C4-2B (cell line): ENCODE measurements around the gene RUNX3.

Experiments used
- H3K27ac ChIP-seq: fragments of 450-650 bp; 2 replicates; pipeline ENCODE4 v1.5.1; 2017
- ZFX ChIP-seq: fragments of 450-650 bp; IDR thresholded peaks from 2 replicates; pipeline ENCODE4 v1.6.1; 2017
- TF ChIP-seq, protein P1 (sequence below): fragments of 450-650 bp; conservative IDR thresholded peaks from 2 replicates; pipeline ENCODE4 v1.5.1; 2017; ENCODE audit warnings: mild to moderate bottlenecking

RUNX3 gene

DNA sequence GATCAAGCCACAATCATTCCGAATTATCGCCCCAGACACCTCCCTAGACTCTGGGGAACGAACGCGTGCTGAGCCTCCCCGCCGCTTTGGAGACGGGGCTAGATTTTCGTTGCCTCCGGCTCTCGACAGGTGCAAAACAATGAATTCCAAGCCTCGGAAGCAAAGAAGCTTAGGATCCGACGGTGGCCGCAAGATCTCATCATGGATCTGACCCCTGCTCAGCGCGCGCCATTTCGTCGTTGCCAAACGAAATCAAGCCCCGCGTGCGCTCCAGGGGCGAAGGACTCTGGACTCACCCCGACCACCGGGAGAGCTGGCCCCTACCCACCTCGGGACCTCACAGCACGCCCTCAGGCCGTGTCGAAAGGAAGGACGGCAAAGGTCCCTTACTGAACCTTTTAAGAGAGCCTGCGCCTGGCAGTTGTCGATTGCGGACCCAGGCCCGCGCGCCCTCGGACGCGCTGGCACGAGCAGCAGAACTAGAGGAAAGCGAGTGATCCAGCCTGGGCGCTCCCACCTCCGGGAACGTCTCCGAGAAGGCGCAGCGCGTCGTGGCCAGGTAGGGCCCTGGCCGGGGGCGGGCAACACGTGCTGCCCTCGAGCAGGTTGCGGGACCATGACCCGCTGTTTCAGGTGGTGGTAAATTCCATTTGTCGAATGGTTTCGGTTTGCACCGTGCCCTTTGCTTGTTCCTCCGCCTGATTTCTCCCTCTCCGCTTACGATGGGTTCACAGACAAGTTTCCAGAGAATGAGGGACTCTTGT lies 1.6 kb upstream of the RUNX3 start:
- H3K27ac ChIP-seq, result no peak overlapping the region
- TF ChIP-seq ZFX, result no peak
- TF ChIP-seq, protein P1, sequence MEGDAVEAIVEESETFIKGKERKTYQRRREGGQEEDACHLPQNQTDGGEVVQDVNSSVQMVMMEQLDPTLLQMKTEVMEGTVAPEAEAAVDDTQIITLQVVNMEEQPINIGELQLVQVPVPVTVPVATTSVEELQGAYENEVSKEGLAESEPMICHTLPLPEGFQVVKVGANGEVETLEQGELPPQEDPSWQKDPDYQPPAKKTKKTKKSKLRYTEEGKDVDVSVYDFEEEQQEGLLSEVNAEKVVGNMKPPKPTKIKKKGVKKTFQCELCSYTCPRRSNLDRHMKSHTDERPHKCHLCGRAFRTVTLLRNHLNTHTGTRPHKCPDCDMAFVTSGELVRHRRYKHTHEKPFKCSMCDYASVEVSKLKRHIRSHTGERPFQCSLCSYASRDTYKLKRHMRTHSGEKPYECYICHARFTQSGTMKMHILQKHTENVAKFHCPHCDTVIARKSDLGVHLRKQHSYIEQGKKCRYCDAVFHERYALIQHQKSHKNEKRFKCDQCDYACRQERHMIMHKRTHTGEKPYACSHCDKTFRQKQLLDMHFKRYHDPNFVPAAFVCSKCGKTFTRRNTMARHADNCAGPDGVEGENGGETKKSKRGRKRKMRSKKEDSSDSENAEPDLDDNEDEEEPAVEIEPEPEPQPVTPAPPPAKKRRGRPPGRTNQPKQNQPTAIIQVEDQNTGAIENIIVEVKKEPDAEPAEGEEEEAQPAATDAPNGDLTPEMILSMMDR, result no peak

DNA sequence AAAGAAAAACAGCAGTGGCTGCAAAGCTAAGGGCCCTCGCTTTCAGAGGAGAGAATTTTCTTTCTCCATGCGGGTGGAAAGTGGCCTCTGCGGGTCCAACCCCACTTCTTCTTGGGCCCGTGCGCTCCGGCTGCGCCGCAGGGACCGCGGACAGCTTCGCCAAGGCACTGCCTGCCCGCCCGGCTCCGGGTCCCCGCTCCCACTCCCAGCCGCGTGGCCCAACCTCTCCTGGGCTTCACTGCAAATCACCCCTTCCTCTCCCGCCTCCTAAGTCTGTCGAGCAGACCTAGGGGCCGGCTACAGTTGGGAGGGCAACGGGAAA lies 1.0 kb upstream of the RUNX3 start:
- no peak overlapping the region for H3K27ac ChIP-seq
- TF ChIP-seq ZFX, result no peak
- TF ChIP-seq, protein P1, result no peak

DNA sequence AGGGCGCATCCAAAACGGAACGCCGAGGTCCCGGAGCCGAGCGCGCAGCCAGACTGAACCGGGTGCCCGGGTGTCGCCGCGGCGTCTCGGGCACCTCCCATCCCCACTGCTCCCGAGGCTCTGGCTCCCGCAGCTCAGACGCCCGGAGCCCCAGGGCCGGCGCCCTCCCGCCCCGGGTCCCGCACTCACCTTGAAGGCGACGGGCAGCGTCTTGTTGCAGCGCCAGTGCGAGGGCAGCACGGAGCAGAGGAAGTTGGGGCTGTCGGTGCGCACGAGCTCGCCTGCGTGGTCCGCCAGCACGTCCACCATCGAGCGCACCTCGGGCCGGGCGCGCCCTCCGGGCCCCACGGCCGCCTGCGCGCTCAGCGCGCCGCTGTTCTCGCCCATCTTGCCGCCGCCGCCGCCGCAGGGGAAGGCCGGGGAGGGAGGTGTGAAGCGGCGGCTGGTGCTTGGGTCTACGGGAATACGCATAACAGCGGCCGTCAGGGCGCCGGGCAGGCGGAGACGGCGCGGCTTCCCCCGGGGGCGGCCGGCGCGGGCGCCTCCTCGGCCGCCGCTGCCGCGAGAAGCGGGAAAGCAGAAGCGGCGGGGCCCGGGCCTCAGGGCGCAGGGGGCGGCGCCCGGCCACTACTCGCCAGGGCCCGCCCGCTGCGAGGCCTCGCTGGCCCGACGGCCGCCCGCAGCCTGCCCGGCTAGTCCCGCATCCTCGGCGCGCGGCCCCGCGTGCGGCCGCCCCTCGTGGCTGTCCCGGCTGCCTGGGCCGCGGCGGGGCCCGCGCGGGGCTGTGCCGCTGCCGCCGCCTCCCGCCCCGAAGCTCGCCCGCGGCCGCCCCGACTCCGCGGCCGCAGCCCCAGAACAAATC lies 447 bp downstream of the RUNX3 start:
- no peak for TF ChIP-seq ZFX
- TF ChIP-seq, protein P1, result no peak
- H3K27ac ChIP-seq, result no peak overlapping the region

DNA sequence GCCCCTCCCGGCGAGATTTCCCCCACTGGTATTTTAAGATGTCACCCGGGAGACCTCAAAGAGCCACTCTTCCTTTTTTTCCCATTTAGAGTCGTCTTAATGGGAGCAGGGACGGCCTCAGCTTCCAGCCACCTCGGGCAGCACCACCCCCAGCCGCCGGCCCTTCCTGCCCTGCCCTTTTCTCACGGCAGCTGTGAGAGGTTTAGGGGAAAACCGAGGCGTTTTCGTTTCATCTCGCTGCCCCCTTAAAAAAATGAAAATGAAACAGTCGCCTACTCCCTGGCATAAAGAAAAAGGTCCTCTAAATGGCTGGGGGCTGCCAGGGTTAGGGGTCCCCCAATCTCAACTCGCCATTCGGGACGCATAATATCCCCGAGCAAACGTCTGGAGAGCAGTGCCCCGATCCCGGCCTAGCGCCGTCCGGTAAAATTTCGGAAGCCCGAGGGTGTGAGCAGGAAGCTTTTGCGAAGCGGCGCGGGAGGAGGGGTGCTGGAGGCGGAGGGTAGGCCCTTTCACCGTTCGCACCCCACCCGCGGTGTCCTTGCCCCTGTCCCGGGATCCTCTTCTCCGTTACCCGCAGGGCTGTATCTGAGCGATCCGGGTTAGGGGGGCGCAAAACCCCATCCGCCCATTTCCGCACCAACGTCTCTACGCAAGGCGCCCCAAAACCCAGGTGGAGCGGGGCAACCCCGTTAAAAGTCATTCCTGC lies 1.2 kb downstream of the RUNX3 start:
- TF ChIP-seq ZFX, result no peak
- TF ChIP-seq, protein P1, result no peak
- H3K27ac ChIP-seq, result no peak overlapping the region

DNA sequence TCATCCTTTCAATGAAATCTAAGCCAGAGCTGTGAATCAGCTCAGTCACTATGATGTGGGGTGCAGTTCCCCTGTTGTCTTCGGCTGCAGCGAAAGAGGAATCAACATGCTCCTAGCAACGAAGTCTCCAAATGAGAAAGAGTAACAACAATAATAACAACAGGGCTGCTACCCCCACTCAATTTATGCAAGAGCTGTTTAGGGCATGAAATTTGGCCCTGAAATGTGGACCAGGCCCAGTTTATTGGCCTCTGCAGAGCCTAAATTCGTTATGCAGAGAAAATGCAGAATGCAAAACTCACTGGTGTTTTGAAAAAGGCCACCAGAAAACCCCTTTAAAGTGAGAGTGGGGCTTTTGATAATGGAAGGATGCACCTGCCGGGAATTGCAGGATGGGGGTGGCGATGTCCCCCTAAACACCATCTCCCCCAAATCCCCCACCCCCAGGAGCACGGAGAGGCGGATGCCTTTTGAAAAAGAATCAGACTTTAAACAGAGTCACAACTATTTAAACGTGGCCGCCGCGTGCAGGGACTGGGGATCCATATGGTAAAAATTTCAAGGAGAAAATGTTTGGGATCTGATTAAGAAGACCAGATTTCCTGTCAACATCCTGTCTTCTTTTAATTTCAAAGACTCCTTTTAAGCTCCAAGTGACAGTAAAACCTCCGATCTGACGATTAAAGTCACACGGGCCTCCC lies 1.9 kb downstream of the RUNX3 start:
- TF ChIP-seq ZFX, result no peak
- TF ChIP-seq, protein P1, result no peak

DNA sequence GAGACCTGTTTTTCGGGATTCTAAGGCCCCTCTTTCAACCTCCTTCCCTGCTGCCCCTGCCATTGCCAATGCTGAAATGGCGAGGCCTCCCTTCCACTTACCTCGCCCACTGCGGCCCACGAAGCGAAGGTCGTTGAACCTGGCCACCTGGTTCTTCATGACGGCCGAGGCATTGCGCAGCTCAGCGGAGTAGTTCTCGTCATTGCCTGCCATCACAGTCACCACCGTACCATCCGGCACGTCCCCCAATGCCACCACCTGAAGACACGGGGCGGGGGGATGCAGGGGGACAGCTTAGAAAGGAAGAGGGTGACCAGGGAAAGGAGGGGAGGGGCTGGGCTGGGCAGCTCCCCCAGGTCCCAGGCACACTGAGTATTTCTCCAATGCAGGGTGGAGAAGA lies 2.6 kb downstream of the RUNX3 start:
- TF ChIP-seq, protein P1, result no peak
- no peak for TF ChIP-seq ZFX
- no peak overlapping the region for H3K27ac ChIP-seq

More for the DNA sequence above, 1.9 kb downstream of the RUNX3 start:
- no peak overlapping the region for H3K27ac ChIP-seq
